LoVo (cell line): Measurements from ENCODE around the gene PRIM2.
"Not testable (repeated sequence)": the region's sequence is repeated elsewhere in the genome, so short reads cannot be mapped to it uniquely, and the experiment has no call there.

Source experiments
- DNase-seq: peaks from one replicate; pipeline ENCODE4 v3.0.0-alpha.2; 2016; ENCODE audit warnings: low spot score

The PRIM2 gene, protein sequence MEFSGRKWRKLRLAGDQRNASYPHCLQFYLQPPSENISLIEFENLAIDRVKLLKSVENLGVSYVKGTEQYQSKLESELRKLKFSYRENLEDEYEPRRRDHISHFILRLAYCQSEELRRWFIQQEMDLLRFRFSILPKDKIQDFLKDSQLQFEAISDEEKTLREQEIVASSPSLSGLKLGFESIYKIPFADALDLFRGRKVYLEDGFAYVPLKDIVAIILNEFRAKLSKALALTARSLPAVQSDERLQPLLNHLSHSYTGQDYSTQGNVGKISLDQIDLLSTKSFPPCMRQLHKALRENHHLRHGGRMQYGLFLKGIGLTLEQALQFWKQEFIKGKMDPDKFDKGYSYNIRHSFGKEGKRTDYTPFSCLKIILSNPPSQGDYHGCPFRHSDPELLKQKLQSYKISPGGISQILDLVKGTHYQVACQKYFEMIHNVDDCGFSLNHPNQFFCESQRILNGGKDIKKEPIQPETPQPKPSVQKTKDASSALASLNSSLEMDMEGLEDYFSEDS

DNA sequence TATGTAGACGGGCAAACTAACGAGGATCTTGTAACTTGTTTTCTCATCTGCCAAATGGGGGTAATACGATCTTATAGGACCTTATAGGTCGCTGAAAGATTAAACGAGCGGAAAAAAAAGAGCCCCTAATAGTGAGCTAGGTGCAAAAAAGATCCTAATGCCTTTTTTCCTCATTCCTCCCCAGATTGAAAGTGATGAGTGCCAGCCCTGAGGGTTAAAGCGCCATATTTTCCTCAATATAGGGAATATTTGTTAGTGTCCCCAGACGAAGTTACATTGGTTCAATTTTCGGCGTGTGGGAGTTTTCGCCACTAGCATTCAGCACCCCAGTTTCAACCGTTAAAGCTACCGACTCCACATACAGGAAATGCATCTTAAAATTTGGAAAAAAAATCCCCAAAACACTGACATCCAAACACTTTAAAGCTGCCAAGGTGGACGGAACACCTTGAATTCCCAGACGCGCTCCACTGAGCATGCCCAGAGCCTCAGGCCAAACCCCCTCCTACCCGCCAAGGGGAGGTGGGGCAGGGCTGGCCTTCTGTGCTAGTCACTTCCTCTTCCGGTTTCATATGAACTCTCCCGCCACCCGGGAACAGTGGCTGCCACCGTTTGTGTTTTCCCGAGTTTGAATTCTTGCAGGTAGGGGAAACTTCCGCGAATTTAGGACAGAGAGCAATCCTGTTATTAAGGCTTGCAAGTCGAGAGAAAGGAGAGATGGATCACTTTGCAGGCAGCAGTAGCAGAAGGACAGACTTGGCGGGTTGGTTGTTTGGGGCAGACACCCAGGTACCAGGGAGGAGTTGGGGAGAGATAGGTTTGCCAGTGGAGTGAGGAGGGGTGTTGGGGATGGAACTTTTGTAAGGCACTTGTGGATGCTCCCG lies at the start of gene PRIM2:
TSS of gene PRIM2 (plus strand) at position 571 of the 884 bp plus-strand sequence. CDS start 816 bp downstream, outside the sequence.
- DNase-seq, result peak; percentile 89

DNA sequence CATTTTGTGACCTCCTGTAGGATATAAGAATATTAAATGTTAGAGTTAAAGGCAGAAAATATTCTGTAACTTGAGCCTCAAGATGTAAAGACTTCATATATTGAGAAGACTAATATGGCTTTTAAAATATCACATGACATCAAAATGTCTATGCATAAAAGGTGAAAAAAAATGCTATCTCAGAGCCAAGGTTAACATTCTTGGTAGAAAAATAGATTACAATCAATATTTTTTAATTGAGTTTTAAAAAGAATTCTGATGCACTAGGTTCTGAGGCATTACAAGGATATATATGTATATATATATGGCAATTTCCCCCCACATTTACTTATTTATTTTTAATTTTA lies 49.2 kb upstream of the PRIM2 start:
- no peak for DNase-seq

DNA sequence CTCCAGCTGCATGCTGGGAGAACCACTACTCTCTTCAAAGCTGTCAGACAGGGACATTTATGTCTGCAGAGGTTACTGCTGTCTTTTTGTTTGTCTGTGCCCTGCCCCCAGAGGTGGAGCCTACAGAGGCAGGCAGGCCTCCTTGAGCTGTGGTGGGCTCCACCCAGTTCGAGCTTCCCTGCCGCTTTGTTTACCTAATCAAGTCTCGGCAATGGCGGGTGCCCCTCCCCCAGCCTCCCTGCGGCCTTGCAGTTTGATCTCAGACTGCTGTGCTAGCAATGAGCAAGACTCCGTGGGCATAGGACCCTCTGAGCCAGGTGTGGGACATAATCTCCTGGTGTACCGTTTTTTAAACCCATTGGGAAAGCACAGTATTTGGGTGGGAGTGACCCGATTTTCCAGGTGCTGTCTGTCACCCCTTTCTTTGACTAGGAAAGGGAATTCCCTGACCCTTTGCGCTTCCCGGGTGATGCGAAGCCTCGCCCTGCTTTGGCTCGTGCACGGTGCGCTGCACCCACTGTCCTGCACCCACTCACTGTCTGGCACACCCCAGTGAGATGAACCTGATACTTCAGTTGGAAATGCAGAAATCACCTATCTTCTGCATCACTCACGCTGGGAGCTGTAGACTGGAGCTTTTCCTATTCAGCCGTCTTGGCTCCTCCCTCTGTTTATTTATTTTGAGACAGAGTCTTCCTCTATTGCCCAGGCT lies 43.2 kb upstream of the PRIM2 start:
- not testable (repeated sequence) for DNase-seq

DNA sequence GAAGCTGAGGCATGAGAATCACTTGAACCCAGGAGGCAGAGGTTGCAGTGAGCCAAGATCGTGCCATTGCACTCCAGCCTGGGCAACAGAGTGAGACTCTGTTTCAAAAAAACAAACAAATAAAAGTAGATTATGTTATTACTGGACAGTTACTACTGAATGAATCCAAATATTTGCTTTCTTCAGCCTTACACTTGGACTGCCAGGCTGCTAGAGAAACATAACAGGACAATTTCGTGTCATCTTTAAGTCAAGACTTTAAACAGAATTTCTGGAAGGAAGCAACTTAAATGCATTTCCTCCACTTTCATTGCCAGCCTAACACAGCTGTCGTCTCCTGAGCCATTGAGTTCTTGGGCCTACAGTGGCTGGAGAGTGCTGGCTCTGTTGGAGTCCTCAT lies 42.0 kb upstream of the PRIM2 start:
- DNase-seq, result no peak

DNA sequence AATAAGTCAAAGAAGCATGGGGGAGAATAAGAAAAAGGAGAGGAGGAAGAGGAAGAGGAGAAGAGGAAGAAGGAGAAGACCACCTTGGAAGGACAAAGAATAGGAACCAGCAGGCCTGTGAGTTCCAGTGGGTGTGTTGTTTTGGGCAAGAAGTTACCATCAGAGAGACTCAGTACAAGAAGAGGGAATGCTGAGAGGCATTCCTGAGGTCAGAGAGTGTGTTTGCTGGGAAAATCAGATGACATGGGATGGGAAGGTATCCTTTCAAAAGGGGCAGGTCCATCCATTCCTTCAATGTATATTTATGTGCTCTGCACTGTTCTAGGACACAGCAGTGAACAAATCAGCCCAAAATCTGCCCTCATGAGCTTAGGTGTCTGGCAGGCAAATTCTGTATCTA lies 40.5 kb upstream of the PRIM2 start:
- no peak for DNase-seq

DNA sequence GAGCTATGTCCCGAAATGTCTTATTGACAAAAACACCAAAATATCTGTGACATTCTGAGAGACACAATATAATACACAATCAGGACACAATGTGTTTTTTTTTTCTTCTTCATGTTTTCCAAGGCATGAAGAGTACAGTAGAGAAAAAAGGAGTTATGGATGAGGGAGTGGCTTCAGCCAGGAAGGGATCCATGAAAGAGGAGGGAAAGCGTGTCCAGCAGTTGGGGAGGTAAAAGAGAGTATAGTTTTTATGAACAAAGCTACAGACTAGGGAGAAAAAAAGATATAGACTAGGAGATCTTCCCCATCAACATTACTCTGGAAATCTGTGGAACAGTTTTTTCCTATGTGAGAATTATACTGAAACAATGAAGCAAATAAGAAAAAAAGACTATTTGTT lies 38.9 kb upstream of the PRIM2 start:
- no peak for DNase-seq

DNA sequence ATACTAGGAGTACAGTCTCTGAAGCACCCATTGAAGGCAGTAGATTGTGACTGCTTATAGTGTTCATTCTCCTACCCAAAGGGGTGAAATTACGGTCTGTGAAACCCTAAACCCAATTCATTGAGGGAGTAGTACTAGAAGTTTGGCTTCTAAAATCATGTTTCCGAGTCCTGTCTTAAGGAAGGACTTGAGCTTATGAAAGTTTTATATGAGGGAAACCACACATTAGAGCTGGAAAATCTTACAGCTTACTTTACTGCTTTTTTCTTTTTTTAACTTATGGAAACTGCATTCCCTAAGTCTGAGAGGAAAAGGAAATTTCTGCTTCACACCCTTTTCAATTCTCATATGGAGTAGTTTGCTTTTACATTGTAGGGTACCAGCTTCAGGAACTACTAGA lies 38.4 kb upstream of the PRIM2 start:
- DNase-seq, result no peak

DNA sequence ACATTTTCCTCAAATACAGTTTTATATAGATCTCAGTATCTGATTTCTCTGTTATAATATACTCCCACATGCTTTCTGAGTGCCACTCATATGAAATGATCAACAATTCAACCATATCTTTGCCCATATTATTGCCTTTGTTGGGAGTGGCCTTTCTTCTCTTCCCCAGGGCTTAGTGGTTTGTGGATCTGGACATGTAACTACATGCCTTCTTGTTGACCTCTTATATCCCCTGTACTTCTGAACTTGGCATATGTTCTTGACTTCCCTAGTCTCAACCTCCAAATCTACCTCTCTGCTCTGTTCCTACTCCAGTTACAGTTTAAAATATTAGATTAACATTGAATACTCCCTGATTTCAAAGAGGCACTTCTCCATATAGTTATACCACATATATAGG lies 34.3 kb upstream of the PRIM2 start:
- DNase-seq, result no peak

DNA sequence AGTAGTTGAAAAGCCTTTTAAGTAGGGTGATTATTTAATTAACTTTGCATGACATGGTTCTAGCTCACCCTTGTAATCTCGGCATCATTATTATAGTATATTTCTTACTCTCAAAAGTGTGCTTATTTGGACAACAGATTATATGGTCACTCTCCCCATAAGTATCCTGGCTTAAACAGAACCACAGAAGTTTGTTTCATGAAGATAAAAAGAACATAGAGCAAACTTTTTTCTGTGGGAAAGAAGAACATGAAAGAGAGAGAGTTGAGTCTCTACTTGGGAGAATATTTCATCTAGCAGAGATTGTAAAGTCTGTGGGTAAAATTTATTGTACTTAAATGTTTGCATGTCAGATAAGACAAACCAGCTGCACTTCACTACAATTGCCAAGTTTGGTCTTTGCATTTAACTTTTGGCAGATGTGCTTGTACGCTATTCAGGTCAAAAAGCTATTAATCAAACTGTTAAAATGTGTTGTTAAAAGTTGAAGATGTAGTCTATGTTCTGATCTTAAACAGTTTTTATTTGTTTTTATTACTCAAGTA lies 33.4 kb upstream of the PRIM2 start:
- no peak for DNase-seq

DNA sequence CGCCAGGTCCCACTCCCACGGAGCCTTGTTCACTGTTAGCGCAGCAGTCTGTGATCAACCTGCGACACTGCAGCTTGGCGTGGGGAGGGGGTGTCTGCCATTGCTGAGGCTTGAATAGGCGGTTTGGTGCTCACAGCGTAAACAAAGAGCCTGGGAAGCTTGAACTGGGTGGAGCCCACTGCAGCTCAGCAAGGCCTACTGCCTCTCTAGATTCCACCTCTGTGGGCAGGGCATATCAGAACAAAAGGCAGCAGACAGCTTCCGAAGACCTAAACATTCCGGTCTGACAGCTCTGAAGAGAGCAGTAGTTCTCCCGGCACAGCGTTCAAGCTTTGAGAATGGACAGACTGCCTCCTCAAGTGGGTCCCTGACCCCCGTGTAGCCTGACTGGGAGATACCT lies 29.3 kb upstream of the PRIM2 start:
- not testable (repeated sequence) for DNase-seq

DNA sequence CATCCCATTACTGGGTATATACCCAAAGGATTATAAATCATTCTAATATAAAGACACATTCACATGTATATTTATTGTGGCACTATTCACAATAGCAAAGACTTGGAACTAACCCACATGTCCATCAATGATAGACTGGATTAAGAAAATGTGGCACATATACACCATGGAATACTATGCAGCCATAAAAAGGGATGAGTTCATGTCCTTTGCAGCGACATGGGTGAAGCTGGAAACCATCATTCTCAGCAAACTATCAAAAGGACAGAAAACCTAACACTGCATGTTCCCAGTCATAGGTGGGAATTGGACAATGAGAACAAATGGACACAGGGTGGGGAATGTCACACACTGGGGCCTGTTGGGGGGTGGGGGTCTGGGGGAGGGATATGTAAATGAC lies 24.0 kb upstream of the PRIM2 start:
- not testable (repeated sequence) for DNase-seq

DNA sequence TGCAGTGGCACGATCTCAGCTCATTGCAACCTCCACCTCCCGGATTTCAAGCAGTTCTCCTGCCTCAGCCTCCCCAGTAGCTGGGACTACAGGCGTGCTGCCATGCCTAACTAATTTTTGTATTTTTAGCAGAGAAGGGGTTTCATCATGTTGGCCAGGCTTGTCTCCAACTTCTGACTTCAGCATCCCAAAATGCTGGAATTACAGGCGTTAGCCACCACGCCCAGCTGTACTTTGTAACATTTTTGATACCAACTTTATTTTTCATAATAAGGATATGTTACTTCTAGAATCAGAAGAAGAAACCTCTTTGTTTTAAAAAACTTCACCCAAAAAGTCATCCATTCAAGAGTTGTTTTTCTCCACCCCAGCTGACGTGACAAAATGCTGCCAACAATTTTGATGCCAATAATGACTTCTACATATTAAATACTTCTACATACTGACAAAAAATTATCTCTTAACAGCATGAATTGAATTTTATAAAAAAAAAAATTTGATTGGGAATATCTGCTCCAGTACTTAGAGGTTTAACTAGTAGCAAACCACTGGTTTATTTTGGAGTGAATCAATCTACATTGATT lies 22.5 kb upstream of the PRIM2 start:
- DNase-seq, result no peak

DNA sequence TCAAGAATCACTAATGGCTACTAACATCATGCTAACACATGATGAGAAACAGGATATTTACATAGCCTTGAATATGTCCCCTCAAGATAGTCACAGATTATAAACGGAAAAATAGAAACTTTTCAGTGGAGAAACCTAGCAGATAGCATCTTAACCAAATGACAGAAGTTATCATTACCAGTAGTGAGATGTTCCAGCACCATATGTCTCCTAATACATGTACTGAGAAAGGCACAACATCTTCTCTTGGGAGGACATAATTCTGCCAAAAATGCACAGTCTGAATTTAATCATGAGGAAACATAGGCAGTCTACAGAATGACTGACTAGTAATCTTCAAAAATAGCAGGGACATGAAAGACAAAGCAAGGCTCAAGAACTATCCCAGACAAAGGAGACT lies 19.9 kb upstream of the PRIM2 start:
- DNase-seq, result no peak

DNA sequence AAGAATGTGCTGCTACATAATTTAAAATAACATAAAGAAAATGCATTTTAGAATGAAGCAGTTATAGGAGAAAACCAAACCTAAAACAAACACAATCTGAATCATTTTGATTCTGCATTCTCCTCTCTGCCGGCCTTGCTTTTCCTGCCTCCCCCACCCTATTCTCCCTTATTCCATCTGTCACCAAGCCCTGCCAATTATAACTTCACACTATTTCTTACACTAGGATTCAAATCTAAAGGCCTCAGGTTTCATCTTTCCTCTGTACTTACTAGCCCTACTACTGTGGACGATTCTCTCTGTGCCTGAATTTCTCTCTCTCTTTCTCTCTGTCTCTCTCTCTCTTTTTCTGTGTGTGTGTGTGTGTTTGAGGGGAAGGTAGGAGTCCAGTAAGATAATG lies 18.7 kb upstream of the PRIM2 start:
- DNase-seq, result no peak

DNA sequence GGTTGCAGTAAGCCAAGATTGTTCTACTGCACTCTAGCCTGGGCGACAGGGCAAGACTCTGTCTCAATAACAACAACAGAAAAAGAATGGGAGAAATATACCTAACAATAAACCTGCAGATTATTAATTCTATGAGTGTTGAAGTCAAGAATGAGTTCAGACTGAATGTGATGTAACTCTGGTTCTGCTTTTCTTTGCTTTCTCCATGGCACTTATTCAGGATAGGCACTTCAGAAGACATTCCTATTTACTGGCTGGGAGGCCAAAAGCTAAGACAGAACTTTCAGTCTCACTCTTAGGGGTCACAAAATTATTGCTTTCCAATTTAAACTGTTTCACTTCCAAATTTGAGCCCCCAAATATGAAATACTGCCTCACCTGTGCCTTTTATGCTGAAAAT lies 15.7 kb upstream of the PRIM2 start:
- DNase-seq, result no peak

DNA sequence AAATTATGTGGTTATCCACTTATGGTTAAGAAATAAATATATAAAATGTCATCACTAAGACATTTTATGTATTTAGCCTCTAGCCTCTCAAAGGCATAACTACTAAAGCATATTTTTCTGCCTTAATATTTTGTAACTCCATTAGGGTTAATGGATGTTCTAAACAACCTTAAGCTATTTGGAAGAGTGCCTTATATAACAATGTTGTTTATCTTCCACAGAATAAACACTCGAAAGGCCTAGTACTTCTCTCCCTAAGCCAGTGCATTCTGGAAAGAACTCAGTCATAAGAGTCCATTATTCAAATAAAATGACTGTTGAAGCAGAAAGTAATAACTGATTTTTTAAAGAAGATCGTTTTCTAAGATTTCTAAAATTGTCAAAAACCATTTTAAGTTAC lies 15.0 kb upstream of the PRIM2 start:
- DNase-seq, result no peak

DNA sequence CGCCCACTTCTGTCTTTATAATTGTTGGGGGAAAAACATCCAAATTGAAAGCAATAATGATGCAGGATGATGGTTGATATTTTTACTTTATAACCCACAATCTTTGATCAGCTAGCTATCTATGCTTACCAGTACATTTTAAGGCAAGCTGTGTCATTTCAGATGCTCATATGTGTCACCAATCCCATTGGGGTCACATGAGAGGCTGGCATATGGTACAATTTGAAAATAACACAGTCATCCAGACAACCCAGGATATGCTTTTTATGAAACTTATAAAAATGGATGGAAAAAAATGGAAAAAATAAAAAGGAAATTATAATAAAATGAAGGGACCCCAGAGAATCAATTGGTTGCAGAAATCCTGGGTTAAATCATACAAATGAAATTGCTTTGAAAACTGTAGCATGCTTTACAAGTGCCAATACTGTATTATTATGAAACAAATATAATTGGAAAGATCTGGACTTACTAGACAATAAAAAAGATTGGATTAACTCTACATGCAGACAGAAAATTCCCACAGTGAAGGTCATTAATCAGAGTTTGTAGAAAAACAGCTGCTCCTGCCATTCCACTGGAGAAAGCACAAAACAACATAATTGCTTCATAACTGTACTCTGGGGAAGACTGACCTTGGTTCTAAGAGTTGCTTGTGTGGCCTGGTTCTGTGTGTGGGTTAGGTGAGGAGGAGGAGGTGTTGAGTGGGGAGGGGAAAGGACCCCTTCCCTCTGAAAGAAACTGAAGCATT lies 13.3 kb upstream of the PRIM2 start:
- no peak for DNase-seq

DNA sequence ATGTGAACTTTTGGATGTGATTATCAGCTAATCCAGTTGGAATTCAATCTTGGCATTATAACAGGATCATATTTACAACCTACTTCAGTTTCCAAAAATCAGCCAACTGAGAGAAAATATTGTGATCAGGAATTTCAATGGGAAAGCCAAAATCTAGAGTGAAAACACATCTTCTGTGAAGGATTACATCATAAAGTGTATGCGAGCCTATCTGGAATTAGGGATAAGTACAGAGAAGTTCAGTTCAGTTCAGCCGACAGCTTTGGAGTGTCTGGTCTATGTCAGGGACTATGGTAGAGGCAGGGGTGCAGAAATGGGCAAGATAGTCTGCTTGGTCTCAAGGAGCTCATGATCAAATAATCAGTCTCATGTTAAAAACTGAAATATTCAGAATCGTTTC lies 12.3 kb upstream of the PRIM2 start:
- no peak for DNase-seq

DNA sequence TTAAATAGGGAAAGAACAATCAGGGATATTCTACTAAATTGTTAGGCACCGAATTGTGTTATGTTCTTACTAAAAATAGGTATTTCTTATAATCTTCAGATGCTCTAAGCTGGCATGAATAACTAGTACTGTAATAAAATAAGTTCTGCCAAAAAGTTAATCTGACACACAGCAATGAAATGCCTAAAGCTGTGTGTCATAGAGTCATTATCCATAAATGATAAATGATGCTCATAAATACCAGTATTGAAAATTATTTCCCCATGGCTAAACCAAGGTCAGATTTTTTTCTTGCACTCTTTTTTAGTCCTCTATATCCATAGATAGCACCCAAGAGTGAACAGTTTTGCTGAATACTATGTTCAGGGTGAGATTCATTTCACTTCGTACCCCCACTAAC lies 11.7 kb upstream of the PRIM2 start:
- DNase-seq, result no peak

DNA sequence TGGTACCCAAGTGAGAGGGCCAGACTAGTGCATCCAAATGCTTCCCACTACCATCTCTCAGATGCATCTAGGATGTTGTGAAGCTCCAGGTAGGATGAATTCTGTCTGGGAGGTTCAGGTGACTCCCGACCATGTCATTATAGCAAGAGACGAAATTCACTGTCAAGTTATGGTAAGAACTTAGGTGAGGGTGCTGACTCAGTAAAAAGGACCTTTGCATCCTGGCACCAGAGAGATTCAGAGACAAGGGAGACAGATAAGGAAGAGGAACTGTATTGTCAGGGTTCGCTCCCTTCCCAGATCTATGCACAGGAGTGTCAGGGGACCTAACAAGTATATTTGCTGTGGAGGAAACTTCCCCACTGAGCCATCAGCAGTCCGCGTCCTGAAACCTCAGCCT lies 11.2 kb upstream of the PRIM2 start:
- DNase-seq, result no peak

DNA sequence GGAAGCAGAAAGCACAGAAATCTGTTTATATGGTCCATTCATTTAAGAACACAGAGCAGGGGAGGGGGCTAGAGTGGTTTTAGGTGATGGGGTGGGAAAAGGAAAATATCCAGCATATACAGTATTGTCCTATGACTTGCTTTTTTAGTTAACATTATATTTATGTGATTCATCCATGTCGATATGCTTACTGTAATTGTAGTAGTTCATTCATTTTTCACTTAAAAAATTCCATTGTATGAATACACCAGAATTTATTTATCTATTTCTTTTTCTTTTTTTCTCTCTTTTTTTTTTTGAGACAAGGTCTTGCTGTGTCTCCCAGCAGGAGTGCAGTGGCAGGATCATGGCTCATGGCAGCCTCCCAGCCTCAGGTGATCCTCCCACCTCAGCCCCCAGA lies 9.6 kb upstream of the PRIM2 start:
- no peak for DNase-seq
